ENCODE measurements around the gene STX8.

DNA sequence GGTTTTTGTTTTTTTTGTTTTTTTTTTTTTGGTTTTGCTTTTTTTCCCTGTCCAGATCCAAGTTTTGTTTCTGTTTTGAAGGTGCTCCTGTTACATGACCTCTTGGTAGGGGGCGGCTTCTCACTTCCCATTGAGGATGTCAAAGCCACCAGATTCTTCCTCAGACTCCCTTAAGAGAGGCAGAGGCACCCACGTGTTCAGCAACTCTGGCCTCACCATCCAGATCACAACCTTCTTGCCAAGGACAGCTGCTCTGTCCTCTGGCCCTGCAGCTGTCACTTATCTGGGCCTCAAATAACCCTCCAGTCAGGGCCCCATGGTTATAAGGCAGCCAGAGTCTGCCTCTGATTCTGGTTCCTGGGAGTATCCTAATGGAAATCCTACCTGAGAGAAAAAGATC lies 208.5 kb downstream of the STX8 start:
- TF ChIP-seq TAF1 (IDR thresholded peaks at IDR 0.05; ENCODE audit: borderline replicate concordance, low read depth, low read length) (no peak), POLR2AphosphoS5 (IDR thresholded peaks at IDR 0.05; ENCODE audit: low read depth, low read length) (no peak), POLR2A (IDR thresholded peaks at IDR 0.05; ENCODE audit: low read depth, low read length) (no peak)

All from GM12892 (cell line).